RWPE1 (cell line): ENCODE results near the gene CD2AP.
"Not testable (repeated sequence)": the region's sequence is repeated elsewhere in the genome, so short reads cannot be mapped to it uniquely, and the experiment has no call there.

Source experiments
- CTCF ChIA-PET: fragments of 350-600 bp; sonication (Branson Sonifier 250); formaldehyde crosslinking; extraction: SDS; loops from one replicate; lab custom pipeline; 2021; lab: Yijun Ruan, JAX
- POLR2A ChIA-PET: fragments of 400-600 bp; formaldehyde crosslinking; extraction: SDS; loops from one replicate; lab custom pipeline; 2020; ENCODE audit warnings: antibody characterized with exemption; ENCODE audit not compliant: low non-redundant PET; lab: Yijun Ruan, JAX
- DNase-seq: peaks from one replicate; pipeline ENCODE4 v3.0.0; 2012; ENCODE audit warnings: low spot score
- H3K27ac ChIP-seq: fragments of 450-650 bp; 2 replicates; pipeline ENCODE4 v1.5.1; 2017
- TF ChIP-seq, protein P1 (sequence below): fragments of 450-650 bp; conservative IDR thresholded peaks from 2 replicates; pipeline ENCODE4 v1.5.1; 2017; ENCODE audit warnings: low read depth, mild to moderate bottlenecking

CD2AP gene

DNA sequence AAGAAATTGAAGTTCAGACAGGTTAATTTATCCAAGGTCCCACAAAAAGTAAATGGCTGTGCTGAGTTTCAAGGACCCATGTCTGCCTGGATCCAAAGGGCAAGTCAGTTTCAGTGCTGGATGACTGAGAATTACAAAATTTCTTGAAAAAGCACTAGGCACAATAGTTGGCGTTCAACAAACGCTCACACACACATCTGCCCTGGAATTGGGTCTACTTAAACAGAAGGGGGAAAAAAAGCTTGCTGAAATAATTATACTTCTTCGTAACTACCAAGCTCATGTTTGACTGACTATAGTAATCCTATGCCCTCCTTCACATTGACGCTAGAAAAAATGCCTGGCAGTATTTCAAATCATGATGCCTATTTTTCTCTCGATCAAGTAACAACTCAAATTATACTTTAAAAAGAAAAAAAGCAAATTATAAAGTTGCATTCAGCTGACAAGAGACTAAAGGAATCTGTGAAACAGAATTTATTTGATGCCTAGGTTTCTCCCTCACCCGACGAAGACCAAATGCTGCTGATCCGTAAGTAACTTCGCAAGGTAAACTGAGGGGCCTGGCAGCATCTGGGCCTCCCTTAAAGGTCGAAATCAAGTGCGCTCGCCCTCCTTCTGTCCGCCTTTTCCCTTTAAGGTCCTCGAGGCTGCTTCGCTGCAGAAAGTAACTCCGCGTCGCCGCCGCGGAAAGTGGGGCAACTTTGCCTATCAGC is 650 bp upstream of the CD2AP start:
- no peak for DNase-seq
- POLR2A ChIA-PET: interaction anchor here (0.6 to 1.5 kb wide), 3 partner anchors 11 to 165 kb away, joined by 3 to 5 read pairs (median 5); no protein-coding TSS in a partner anchor
- CTCF ChIA-PET: interaction anchor here (0.6 kb wide), 1 partner anchor 25 kb away, joined by 3 read pairs; no protein-coding TSS in a partner anchor
- TF ChIP-seq, protein P1, sequence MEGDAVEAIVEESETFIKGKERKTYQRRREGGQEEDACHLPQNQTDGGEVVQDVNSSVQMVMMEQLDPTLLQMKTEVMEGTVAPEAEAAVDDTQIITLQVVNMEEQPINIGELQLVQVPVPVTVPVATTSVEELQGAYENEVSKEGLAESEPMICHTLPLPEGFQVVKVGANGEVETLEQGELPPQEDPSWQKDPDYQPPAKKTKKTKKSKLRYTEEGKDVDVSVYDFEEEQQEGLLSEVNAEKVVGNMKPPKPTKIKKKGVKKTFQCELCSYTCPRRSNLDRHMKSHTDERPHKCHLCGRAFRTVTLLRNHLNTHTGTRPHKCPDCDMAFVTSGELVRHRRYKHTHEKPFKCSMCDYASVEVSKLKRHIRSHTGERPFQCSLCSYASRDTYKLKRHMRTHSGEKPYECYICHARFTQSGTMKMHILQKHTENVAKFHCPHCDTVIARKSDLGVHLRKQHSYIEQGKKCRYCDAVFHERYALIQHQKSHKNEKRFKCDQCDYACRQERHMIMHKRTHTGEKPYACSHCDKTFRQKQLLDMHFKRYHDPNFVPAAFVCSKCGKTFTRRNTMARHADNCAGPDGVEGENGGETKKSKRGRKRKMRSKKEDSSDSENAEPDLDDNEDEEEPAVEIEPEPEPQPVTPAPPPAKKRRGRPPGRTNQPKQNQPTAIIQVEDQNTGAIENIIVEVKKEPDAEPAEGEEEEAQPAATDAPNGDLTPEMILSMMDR: no peak
- peak overlapping the region; percentile 94 for H3K27ac ChIP-seq

DNA sequence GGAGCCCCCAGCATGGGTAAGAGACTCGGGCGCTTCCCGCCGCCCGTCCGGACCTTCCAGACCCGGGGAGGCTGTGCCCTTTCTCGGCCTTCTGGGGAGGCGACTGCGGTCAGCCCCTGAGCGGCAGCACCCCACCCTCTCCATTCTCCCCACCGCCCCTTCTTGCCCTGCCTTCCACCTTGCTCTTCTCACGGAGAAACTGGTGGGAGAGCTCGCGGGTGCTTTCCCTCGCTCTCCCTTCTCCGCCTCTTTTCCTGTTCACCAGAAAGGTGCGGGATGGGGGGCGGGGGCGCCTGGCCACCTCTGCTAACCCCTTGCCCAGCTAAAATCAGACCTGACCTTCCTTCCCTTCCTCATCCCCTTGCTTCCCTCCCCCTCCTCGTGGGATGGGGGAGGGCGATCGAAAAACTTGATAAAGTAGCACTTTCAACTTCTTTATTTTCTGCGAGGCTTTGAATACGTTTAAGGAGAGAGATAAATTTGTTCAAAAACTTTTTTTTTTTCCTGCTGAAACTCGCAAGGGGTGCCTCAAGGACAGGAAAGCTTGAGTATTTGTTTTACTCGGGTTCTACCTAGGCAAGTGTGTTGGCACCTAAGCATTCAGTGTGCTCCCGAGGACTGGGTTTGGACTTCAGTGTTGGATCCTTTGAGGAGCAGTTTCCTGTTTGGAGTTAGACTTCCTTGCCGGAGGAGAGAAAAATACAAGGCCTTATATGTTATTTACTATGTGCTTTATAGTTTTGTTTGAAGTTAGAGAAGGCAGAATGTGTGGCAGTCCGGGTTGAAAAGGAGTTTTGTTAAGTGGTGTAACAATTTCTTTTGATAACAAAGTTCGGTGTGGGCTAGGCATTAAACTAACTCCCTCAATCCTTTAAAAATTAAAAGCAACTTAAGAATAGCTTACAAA is 897 bp downstream of the CD2AP start:
- CTCF ChIA-PET: no interaction called here
- TF ChIP-seq, protein P1: no peak
- POLR2A ChIA-PET: interaction anchor here (0.6 to 1.5 kb wide), 6 partner anchors 21 to 375 kb away, joined by 3 to 5 read pairs (median 3); no protein-coding TSS in a partner anchor
- peak overlapping the region; percentile 94 for H3K27ac ChIP-seq
- DNase-seq: peak; percentile 40

- TF ChIP-seq, protein P1: no peak
- ChIA-PET POLR2A (interaction anchor here (0.6 kb wide), 1 partner anchor 164 kb away, joined by 3 read pairs; no protein-coding TSS in a partner anchor), CTCF (interaction anchor here (0.7 kb wide), 2 partner anchors 417 to 601 kb away, joined by 3 to 6 read pairs; no protein-coding TSS in a partner anchor)
- no peak for DNase-seq
- no peak overlapping the region for H3K27ac ChIP-seq
These were observed 1.5 kb downstream of the CD2AP start for GRCh38 chr6:47479140-47479508.

DNA sequence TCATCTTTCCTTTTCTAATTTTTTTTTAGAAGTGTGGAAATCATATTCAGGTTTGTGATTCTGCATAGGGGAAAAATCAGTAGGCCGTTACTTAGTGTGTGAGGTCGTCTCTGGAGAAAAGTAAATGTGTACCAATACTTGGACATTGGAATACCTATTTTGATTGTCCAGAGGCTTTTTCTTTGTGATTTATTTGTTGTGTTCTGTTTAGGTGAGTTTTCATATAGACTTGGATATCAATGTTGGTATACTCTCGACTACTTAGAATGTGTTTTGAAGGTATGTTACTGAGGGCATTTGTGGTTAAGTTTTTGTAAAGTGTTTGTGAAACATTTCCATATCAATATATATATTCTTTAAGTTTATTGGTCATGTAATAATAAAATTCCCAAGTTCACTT is 2.3 kb downstream of the CD2AP start:
- H3K27ac ChIP-seq: no peak overlapping the region
- POLR2A ChIA-PET: no interaction called here
- no peak for DNase-seq
- TF ChIP-seq, protein P1: no peak
- CTCF ChIA-PET: interaction anchor here (0.7 kb wide), 2 partner anchors 418 to 602 kb away, joined by 3 to 6 read pairs; no protein-coding TSS in a partner anchor

- H3K27ac ChIP-seq, POLR2A ChIA-PET, DNase-seq: not testable (repeated sequence)
- CTCF ChIA-PET: interaction anchor here (0.6 kb wide), 1 partner anchor 68 kb away, joined by 3 read pairs; no protein-coding TSS in a partner anchor
These were observed 3.6 kb downstream of the CD2AP start for GRCh38 chr6:47481213-47481612.

DNA sequence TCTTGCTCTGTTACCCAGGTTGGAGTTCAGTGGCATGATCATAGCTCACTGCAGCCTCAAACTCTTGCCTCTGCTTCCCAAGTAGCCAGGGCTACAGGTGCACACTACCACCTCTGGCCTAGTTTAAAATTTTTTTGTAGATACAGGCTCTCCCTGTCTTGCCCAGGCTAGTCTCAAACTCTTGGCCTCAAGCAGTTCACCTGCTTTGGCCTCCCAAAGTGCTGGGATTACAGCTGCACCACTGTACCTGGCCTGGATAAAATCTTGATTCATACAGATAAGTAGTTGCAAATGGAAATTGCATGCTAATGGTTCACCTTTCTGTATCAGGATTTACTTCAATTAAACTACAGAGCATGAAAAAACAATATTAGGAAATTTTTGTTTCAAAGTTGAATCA is 4.2 kb downstream of the CD2AP start:
- no peak overlapping the region for H3K27ac ChIP-seq
- no peak for DNase-seq
- POLR2A ChIA-PET: no interaction called here
- CTCF ChIA-PET: interaction anchor here (0.6 kb wide), 2 partner anchors 68 to 253 kb away, joined by 3 read pairs; no protein-coding TSS in a partner anchor
- TF ChIP-seq, protein P1: no peak
